Measurements from ENCODE around the gene PTPN4. TPM values are rescaled to one million over a fixed set of nuclear protein-coding genes. Genes with fewer than 3 reads are reported as not detected.

The PTPN4 gene
- total and polyA plus RNA-seq, 2 of the 13 experiments (the other 11 are each of a cell fraction or from before 2014, with no cell fraction given) = 20.3 to 34.6 TPM

DNA sequence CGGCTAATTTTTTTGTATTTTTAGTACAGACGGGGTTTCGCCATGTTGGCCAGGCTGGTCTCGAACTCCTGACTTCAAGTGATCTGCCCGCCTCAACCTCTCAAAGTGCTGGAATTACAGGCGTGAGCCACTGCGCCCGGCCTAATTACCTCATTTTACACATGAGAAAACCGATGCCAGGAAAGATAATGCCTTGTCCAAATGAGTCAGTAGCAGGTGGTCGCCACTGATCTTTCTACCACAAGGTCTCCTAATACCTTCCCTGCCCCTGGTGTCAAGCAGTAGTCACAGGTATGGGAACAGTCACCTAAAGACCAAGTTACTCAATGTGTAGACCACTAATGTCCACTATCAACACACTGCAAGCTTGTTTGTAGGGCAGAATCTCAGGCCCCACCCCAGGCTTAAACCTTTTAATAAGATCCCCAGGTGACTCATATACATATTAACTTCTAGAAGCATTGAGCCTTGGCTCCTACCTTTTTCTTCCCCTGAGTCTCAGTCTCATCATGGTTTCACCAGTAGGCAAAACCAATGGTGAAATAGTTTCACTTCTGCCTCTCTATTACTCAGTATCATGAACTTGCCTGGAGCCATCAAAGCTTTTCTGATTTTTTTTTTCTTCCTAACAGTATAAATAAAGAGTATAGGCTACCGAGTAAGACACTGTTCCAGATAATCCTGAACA lies 246.3 kb downstream of the PTPN4 start:
- ATAC-seq (peak; percentile 15; the same call in 1 of the 3 replicates), FAIRE-seq (no peak), DNase-seq (ENCODE audit: low spot score) (no peak)
- Histone ChIP-seq H3K36me3 (replicated peaks in 1 of 2; ENCODE audit: control insufficient read depth in 1 of 2, insufficient read depth in 2 of 2, low read length in 2 of 2) (no peaks in the 10 kb centered on the region), H3K4me3 (replicated peaks in 1 of 3; ENCODE audit: insufficient read depth in 1 of 3, low read depth in 2 of 3, low read length in 3 of 3) (peak overlapping the region in 2 of 3 experiments; percentile 4 to 36; a peak in 3 of 6 replicates), H3K27me3 (ENCODE audit: control insufficient read depth in 1 of 2, insufficient read depth in 2 of 2, low read length in 2 of 2) (no peaks in the 10 kb centered on the region; a peak in 2 of 5 replicates), H3K4me1 (ENCODE audit: insufficient read depth, low read length) (peaks cover 15% of the 10 kb centered on the region), H3K9ac (ENCODE audit: insufficient read depth, low read depth, low read length) (no peak overlapping the region), H4K20me1 (ENCODE audit: insufficient read depth, low read length) (no peaks in the 10 kb centered on the region), H3K79me2 (ENCODE audit: insufficient read depth, low read length) (no peaks in the 10 kb centered on the region), H3K27ac (ENCODE audit: extremely low read length, insufficient read depth, low read length) (no peak overlapping the region), H3K9me3 (ENCODE audit: low read length) (no peaks in the 10 kb centered on the region), H2AFZ (ENCODE audit: low read length) (peak overlapping the region; percentile 23), H3K4me2 (ENCODE audit: low read depth, low read length) (peak overlapping the region; percentile 63)
- CTCF ChIA-PET (ENCODE audit: low intra/inter-chr PET ratio, low total read pairs) = no interaction called here
- WGBS (ENCODE audit: low lambda C conversion rate) = 73% methylated on average over 11 of the region's 11 CpGs
- BruUV-seq (replicated peaks) = no TSS peak
- POLR2A ChIA-PET = no interaction called here
- TF ChIP-seq GFI1 (CRISPR knock-in tag; IDR thresholded peaks at IDR 0.05; ENCODE audit: borderline replicate concordance) (no peak), NFIB (CRISPR knock-in tag; IDR thresholded peaks at IDR 0.05; ENCODE audit: borderline replicate concordance) (no peak), GATAD2A (CRISPR knock-in tag; IDR thresholded peaks at IDR 0.05) (no peak), ZFP36L1 (CRISPR knock-in tag; IDR thresholded peaks at IDR 0.05) (no peak), ZNF652 (CRISPR knock-in tag; IDR thresholded peaks at IDR 0.05; ENCODE audit: borderline replicate concordance, low read depth) (no peak), ZFP90 (CRISPR knock-in tag; IDR thresholded peaks at IDR 0.05; ENCODE audit: borderline replicate concordance) (no peak), SMYD3 (CRISPR knock-in tag; IDR thresholded peaks at IDR 0.05) (no peak), ZBTB38 (CRISPR knock-in tag; IDR thresholded peaks at IDR 0.05) (no peak)
- TF ChIP-seq, protein P1, sequence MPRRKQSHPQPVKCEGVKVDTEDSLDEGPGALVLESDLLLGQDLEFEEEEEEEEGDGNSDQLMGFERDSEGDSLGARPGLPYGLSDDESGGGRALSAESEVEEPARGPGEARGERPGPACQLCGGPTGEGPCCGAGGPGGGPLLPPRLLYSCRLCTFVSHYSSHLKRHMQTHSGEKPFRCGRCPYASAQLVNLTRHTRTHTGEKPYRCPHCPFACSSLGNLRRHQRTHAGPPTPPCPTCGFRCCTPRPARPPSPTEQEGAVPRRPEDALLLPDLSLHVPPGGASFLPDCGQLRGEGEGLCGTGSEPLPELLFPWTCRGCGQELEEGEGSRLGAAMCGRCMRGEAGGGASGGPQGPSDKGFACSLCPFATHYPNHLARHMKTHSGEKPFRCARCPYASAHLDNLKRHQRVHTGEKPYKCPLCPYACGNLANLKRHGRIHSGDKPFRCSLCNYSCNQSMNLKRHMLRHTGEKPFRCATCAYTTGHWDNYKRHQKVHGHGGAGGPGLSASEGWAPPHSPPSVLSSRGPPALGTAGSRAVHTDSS (CRISPR knock-in tag; conservative IDR thresholded peaks at IDR 0.05) = no peak
- in situ Hi-C loops (cut with HindIII; ENCODE audit: extremely low pct_ligation_motif_present, low pct_unique_long_range_greater_than_20kb) = no loop called here
- intact Hi-C loops (cut with micrococcal nuclease; ENCODE audit: unreplicated experiment) = no loop called here

All from HepG2 (cell line).